ENCODE results near the gene TRIL. TPM values are rescaled to one million over a fixed set of nuclear protein-coding genes. Genes with fewer than 3 reads are reported as not detected.

Gene TRIL
- total RNA-seq, 4 donors from 2014 or later: 1.4 to 6.5 (median 2.1) TPM

GRCh38 chr7:28976022-28976421 lies 17.9 kb upstream of the TRIL start:
- Histone ChIP-seq H3K4me1 (peaks cover 4 to 9% (median 5%) of the 10 kb centered on the region in 3 donors), H3K9me3 (peaks cover 0 to 25% (median 13%) of the 10 kb centered on the region in 3 donors), H3K4me3 (no peak overlapping the region), H3K36me3 (no peaks in the 10 kb centered on the region), H3K27ac (no peak overlapping the region), H3K27me3 (no peaks in the 10 kb centered on the region)
- intact Hi-C loops (cut with DNase I): no loop called here
- DNase-seq: no peak
- WGBS, 2 donors: 60 to 86% methylated on average over 1 to 3 of the region's 3 CpGs
- no peak for TF ChIP-seq POLR2A (IDR thresholded peaks at IDR 0.05)
- TF ChIP-seq CTCF (IDR thresholded peaks at IDR 0.05): no peak

- H3K27me3 ChIP-seq: no peaks in the 10 kb centered on the region
- peaks cover 0 to 31% (median 13%) of the 10 kb centered on the region in 3 donors for H3K9me3 ChIP-seq
- H3K4me3 ChIP-seq: no peak overlapping the region
- H3K4me1 ChIP-seq: no peaks in the 10 kb centered on the region
- TF ChIP-seq POLR2A (IDR thresholded peaks at IDR 0.05) (no peak), CTCF (IDR thresholded peaks at IDR 0.05) (no peak)
- no peak overlapping the region for H3K27ac ChIP-seq
- DNase-seq: no peak
- WGBS, 2 donors: 90 to 91% methylated on average over 3 of the region's 3 CpGs
- intact Hi-C loops (cut with DNase I): no loop called here
- H3K36me3 ChIP-seq: no peaks in the 10 kb centered on the region
Observed at GRCh38 chr7:28973591-28973990, 15.5 kb upstream of the TRIL start.

GRCh38 chr7:28964056-28964455 lies 5.9 kb upstream of the TRIL start:
- no peak for TF ChIP-seq CTCF (IDR thresholded peaks at IDR 0.05)
- TF ChIP-seq POLR2A (IDR thresholded peaks at IDR 0.05): no peak
- 62 to 64% methylated on average over 2 of the region's 2 CpGs for WGBS, 2 donors
- Histone ChIP-seq H3K9me3 (no peaks in the 10 kb centered on the region), H3K4me3 (no peak overlapping the region), H3K4me1 (peaks cover 0 to 26% (median 12%) of the 10 kb centered on the region in 3 donors), H3K27me3 (peaks cover 0 to under 1% (median 0%) of the 10 kb centered on the region in 4 donors), H3K27ac (no peak overlapping the region), H3K36me3 (no peaks in the 10 kb centered on the region)
- DNase-seq: no peak
- intact Hi-C loops (cut with DNase I): no loop called here

GRCh38 chr7:28961972-28962371 lies 3.8 kb upstream of the TRIL start:
- Histone ChIP-seq H3K4me1 (peaks cover 15 to 47% (median 23%) of the 10 kb centered on the region in 3 donors), H3K27me3 (peaks cover 0 to 21% (median 0%) of the 10 kb centered on the region in 4 donors), H3K27ac (no peak overlapping the region), H3K9me3 (no peaks in the 10 kb centered on the region), H3K36me3 (no peaks in the 10 kb centered on the region), H3K4me3 (no peak overlapping the region)
- TF ChIP-seq CTCF (IDR thresholded peaks at IDR 0.05) (no peak), POLR2A (IDR thresholded peaks at IDR 0.05) (no peak)
- intact Hi-C loops (cut with DNase I): no loop called here
- no peak for DNase-seq
- 53 to 70% methylated on average over 2 to 3 of the region's 5 CpGs for WGBS, 2 donors

- H3K27ac ChIP-seq: peak overlapping the region in 1 of 4 donors; percentile 90
- intact Hi-C loops (cut with DNase I): no loop called here
- H3K36me3 ChIP-seq: no peaks in the 10 kb centered on the region
- 67 to 69% methylated on average over 7 of the region's 7 CpGs for WGBS, 2 donors
- H3K27me3 ChIP-seq: peaks cover 0 to 38% (median 0%) of the 10 kb centered on the region in 4 donors
- H3K9me3 ChIP-seq: no peaks in the 10 kb centered on the region
- peaks cover 24 to 64% (median 40%) of the 10 kb centered on the region in 3 donors for H3K4me1 ChIP-seq
- TF ChIP-seq CTCF (IDR thresholded peaks at IDR 0.05) (no peak), POLR2A (IDR thresholded peaks at IDR 0.05) (no peak)
- DNase-seq: no peak
- no peak overlapping the region for H3K4me3 ChIP-seq
Observed at GRCh38 chr7:28960071-28960840, 2.1 kb upstream of the TRIL start.

All from esophagus squamous epithelium (tissue), 5 donors.